Inferior parietal cortex (tissue), 1 donor: Measurements from ENCODE around the gene CCDC83.
"Not testable (repeated sequence)": the region's sequence is repeated elsewhere in the genome, so short reads cannot be mapped to it uniquely, and the experiment has no call there.

ENCODE experiments used
- DNase-seq: peaks from one replicate; pipeline ENCODE4 v3.0.0-alpha.2; 2016; ENCODE audit errors: extremely low spot score

CCDC83 gene

GRCh38 chr11:85835729-85836128 lies 19.5 kb upstream of the CCDC83 start:
- no peak for DNase-seq

GRCh38 chr11:85840932-85841331 lies 14.3 kb upstream of the CCDC83 start:
- not testable (repeated sequence) for DNase-seq

- DNase-seq: no peak
These were observed 11.3 kb upstream of the CCDC83 start for GRCh38 chr11:85843929-85844328.

GRCh38 chr11:85844439-85845123 lies 10.6 kb upstream of the CCDC83 start:
- DNase-seq: no peak

DNA sequence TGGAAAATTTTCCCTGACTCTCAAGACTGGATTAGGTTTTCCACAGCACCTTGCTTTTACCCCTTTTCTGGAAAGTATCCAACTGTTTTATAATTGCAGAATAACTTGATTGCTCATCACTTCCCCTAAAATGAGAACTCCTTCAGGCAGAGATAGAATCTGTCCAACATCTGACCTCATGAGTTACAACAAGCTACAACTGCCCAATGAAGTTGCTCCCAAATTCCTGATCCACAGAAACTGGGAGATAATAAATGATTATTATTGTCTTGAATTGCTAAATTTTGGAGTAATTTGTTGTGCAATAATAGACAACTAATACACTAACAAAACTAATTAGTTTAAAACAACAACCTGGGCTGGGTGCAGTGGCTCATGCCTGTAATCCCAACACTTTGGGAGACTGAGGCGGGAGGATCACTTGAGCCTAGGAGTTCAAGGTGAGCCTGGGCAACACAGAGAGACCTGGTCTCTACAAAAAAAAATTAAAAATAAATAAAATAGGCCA lies 10.0 kb upstream of the CCDC83 start:
- no peak for DNase-seq

- DNase-seq: no peak
These were observed 7.7 kb upstream of the CCDC83 start for GRCh38 chr11:85847436-85847835.

- no peak for DNase-seq
These were observed 7.2 kb upstream of the CCDC83 start for GRCh38 chr11:85848006-85848405.

GRCh38 chr11:85848556-85848955 lies 6.6 kb upstream of the CCDC83 start:
- no peak for DNase-seq

DNA sequence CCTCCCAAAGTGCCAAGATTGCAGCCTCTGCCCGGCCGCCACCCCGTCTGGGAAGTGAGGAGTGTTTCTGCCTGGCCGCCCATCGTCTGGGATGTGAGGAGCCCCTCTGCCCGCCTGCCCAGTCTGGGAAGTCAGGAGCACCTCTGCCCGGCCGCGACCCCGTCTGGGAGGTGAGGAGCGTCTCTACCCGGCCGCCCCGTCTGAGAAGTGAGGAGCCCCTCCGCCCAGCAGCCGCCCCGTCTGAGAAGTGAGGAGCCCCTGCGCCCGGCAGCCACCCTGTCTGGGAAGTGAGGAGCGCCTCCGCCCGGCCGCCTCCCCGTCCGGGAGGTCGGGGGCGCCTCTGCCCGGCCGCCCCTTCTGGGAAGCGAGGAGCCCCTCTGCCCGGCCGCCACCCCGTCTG lies 2.4 kb upstream of the CCDC83 start:
- DNase-seq: not testable (repeated sequence)

DNA sequence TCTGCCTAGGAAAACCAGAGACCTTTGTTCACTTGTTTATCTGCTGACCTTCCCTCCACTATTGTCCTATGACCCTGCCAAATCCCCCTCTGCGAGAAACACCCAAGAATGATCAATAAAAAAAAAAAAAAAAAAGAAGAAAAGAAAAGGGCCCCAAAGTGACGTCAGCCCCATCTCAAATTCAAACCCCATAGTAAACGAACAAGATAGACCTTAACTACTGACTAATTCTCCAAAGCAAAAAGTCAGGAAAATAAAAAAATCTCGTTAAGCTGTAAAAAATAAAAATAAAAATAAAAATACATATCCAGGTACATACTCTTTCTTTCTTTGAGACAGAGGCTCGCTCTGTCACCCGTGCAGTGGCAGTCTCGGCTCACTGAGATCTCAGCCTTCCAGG lies 1.6 kb upstream of the CCDC83 start:
- not testable (repeated sequence) for DNase-seq

GRCh38 chr11:85854212-85854556 lies 999 bp upstream of the CCDC83 start:
- no peak for DNase-seq

DNA sequence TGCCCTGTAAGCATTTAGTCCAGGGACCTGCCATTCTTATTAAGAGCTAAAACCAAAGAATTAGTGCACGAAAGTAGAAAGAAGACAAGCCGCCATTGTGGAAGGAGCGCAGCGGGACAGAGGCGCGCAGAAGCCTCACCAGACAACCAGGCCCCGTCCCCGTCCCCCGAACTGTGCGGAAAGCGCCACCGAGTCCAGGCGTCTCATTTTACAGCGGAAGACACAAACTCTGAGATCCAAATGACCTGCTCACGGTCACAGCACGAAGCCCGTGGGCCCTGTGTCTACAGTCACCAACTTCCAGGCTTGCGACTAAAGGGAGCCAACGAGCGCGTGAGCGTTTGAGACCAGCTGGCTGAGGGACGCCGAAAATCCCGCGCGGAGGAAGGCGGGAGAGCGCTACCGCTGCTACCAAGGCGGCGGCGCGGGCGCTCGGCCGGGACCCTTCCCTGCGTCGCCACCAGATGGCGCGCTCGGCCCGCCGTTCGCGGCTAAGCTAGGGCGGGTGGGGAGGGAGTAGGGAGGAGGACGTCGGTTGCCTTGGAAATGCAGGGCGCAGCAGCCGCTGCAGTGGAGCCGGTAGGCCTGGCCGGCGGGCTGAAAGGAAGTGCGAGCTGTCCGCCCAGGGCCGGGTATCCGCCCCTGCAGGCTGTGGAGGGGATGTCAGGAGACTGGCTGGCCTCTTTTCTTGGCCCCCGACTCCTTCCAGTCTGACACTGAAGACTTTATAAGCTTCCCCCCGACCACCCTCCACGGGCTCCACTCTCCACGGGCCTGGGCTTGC lies 434 bp upstream of the CCDC83 start:
- peak; percentile 92 for DNase-seq

DNA sequence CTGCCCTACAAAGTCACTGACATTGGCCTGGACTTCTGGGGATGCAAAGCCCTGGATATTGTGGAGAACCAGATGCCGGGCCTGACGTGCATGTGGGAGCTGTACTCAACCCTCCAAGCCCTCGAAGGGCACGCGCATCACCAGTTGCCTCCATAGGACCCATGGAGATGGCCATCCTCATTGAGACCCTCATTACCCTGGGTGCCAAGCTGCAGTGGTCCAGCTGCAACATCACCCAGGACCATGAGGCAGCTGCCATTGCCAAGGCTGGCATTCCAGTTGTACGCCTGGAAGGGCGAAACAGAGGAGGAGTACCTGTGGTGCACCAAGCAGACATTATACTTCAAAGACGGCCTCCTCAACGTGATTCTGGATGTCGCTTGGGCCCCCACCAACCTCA lies 1.9 kb downstream of the CCDC83 start:
- no peak for DNase-seq

DNA sequence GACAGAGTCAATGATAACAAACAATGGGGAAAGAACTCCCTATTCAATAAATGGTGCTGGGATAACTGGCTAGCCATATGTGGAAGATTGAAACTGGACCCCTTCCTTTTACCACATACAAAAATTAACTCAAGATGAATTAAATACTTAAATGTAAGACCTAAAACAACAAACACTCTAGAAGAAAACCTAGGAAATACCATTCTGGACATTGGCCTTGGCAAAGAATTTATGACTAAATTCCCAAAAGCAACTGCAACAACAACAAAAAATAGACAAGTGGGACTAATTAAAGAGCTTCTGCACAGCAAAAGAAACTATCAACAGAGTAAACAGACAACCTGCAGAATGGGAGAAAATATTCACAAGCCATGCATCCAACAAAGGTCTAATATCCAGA lies 4.4 kb downstream of the CCDC83 start:
- not testable (repeated sequence) for DNase-seq

- DNase-seq: no peak
These were observed 8.7 kb downstream of the CCDC83 start for GRCh38 chr11:85863855-85864254.

- DNase-seq: no peak
These were observed 11.1 kb downstream of the CCDC83 start for GRCh38 chr11:85866137-85866827.

GRCh38 chr11:85867751-85868150 lies 12.6 kb downstream of the CCDC83 start:
- DNase-seq: no peak

- no peak for DNase-seq
These were observed 14.6 kb downstream of the CCDC83 start for GRCh38 chr11:85869781-85870180.

DNA sequence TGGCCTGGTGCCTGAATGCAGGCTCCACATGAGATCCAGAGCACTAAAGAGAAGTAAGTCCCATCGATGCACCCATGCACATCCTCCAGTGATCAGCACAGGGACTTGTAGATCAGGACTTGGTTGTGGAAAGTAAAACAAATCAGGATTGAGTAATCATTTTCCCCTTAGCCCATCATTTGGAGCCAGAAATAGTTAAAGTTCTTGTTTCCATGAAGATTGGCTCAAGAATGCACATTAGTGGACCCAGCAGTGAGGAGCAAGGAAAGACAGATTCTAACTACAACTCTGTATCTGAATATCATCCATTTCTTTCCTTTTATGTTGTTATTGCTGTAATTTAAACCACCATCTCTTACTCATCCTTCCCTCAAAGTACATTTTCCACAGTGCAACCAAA lies 19.1 kb downstream of the CCDC83 start:
- DNase-seq: no peak

DNA sequence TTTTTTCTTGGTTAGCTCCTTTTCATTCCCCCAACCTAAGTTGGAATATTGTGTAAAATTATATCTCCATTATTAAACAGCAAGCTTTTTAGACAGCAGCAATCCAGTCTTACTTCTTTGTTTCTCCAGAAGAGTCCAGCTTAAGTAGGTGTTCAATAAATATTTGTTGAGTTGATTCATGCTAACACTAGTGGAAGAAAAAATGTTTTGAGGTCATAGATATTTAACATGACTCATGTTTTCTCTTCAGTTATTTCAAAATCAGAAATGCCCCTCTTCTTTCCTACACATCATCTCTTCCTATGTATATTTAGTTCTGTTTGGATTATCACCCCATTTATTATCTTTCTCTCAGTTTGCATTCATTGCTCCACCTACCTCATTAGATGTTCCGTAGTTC lies 20.3 kb downstream of the CCDC83 start:
- DNase-seq: no peak

DNA sequence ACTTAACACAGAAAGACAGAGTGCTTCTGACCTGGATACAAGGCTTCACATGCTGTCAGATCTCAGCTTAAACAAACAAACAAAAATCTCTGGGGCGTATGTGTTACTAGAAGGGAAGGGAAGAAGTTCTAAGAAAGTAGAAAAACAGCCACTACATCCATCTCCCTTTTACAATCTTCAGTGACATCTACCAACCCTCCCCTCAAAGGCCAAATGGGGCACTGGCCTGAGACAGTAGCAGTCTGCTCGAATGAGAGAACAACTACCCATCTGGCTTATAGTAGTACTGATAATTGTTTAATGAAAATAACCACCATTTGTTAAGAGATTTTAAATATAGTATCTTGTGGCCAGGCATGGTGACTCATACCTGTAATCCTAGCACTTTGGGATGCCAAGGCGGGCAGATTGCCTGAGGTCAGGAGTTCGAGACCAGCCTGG lies 29.4 kb downstream of the CCDC83 start:
- no peak for DNase-seq
